ENCODE data around the gene SGTA.

DNA sequence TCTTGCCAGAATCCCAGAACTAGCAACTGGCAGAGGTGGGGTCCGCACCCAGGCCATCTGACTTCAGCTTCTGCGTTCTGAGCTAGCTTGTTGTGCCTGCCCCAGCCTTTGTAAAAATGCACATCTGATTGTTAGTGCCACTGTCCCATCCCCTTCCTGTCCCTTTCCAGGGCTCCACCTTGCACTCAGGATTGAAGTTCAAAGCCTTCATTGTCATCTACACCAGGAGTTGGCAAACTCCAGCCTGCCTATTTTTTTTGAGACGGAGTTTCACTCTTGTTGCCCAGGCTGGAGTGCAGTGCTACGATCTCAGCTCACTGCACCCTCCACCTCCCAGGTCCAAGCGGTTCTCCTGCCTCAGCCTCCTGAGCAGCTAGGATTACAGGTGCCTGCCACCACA is 5.2 kb upstream of the SGTA start:
- TF ChIP-seq POLR2A (IDR thresholded peaks at IDR 0.05) (no peak), CTCF (IDR thresholded peaks at IDR 0.05) (no peak)
